Prostate gland (tissue), 2 donors: ENCODE results near the gene NUP133. TPM values are rescaled to one million over a fixed set of nuclear protein-coding genes. Genes with fewer than 3 reads are reported as not detected.
A peak's percentile ranks its signal among the peaks of the same experiment; 100 is the strongest.

Experiments
- DNase-seq: peaks from one replicate; pipeline ENCODE4 v3.0.0-alpha.2; 2019; ENCODE audit warnings: low spot score
- H3K27ac ChIP-seq, 2 donors: fragments of 200-600 bp; sonication (generic); 2 replicates each; pipeline ENCODE4 v1.5.1; 2017 to 2019
- H3K27me3 ChIP-seq: fragments of 200-600 bp; sonication (generic); replicated peaks from 2 replicates; pipeline ENCODE4 v1.5.1; 2019; ENCODE audit not compliant: insufficient read depth
- H3K36me3 ChIP-seq, 2 donors: fragments of 200-600 bp; sonication (generic); 1 replicate in 1 of 2; 2 replicates in 1 of 2; pipeline versions ENCODE4 v1.5.1 to v1.8.1; 2017 to 2019
- H3K4me1 ChIP-seq: fragments of 200-600 bp; sonication (generic); replicated peaks from 2 replicates; pipeline ENCODE4 v1.5.1; 2019
- H3K4me3 ChIP-seq, 2 donors: fragments of 200-600 bp; sonication (generic); 2 replicates each; pipeline ENCODE4 v1.5.1; 2017 to 2019
- H3K9me3 ChIP-seq: fragments of 200-600 bp; sonication (generic); 2 replicates; pipeline ENCODE4 v1.5.1; 2017
- CTCF ChIP-seq, 4 experiments: fragments of 200-600 bp in 2 of 4; fragments of 450-650 bp in 2 of 4; sonication (generic) in 2 of 4; IDR thresholded peaks; 1 replicate in 3 of 4; 2 replicates in 1 of 4; pipeline ENCODE4 v1.5.1; 2016 to 2019; ENCODE audit warnings: antibody characterized with exemption in 4 of 4, mild to moderate bottlenecking in 2 of 4, moderate library complexity in 2 of 4
- POLR2A ChIP-seq: fragments of 450-650 bp; IDR thresholded peaks from one replicate; pipeline ENCODE4 v1.6.1; 2016; ENCODE audit warnings: antibody characterized with exemption, mild to moderate bottlenecking
- POLR2AphosphoS5 ChIP-seq: sonication (generic); formaldehyde crosslinking; IDR thresholded peaks from one replicate; pipeline ENCODE4 v1.6.1; 2017; ENCODE audit warnings: antibody characterized with exemption
- WGBS: methylation state at CpG from one replicate; pipeline ENCODE4 v1.1.5; 2018; 5-methylcytosine and 5-hydroxymethylcytosine counted together
- intact Hi-C: fragments of 100-400 bp; cut with DNase I; formaldehyde crosslinking; loops from one replicate; pipeline ENCODE4 v1.14.2; 2022
- total RNA-seq, 2 donors: library from RNA; depleted of rRNA; stranded (reverse); fragments of >200 nt; gene quantifications; one replicate each; pipeline ENCODE4 v1.1.0, GENCODE V29; 2016

NUP133 gene
- total RNA-seq, 2 donors from 2014 or later = 26.3 to 36.4 TPM

GRCh38 chr1:229412056-229412455 is 96.1 kb downstream of the NUP133 start:
- Histone ChIP-seq H3K4me3 (no peak overlapping the region), H3K9me3 (no peaks in the 10 kb centered on the region), H3K36me3 (no peaks in the 10 kb centered on the region), H3K4me1 (peaks cover 10% of the 10 kb centered on the region), H3K27me3 (no peaks in the 10 kb centered on the region), H3K27ac (no peak overlapping the region)
- no peak for DNase-seq
- intact Hi-C loops = no loop called here
- TF ChIP-seq POLR2AphosphoS5 = no peak
- TF ChIP-seq POLR2A = no peak
- TF ChIP-seq CTCF (IDR thresholded peaks at IDR 0.05) = no peak
- 54% methylated on average over 7 of the region's 7 CpGs for WGBS

- Histone ChIP-seq H3K27me3 (no peaks in the 10 kb centered on the region), H3K4me1 (peaks cover 10% of the 10 kb centered on the region), H3K4me3 (no peak overlapping the region), H3K9me3 (no peaks in the 10 kb centered on the region), H3K27ac (no peak overlapping the region), H3K36me3 (no peaks in the 10 kb centered on the region)
- TF ChIP-seq POLR2AphosphoS5 = no peak
- no peak for TF ChIP-seq CTCF (IDR thresholded peaks at IDR 0.05)
- no peak for TF ChIP-seq POLR2A
- no peak for DNase-seq
- intact Hi-C loops = no loop called here
- WGBS = 60% methylated on average over 11 of the region's 11 CpGs
These were observed 96.6 kb downstream of the NUP133 start for GRCh38 chr1:229411434-229412055.

DNA sequence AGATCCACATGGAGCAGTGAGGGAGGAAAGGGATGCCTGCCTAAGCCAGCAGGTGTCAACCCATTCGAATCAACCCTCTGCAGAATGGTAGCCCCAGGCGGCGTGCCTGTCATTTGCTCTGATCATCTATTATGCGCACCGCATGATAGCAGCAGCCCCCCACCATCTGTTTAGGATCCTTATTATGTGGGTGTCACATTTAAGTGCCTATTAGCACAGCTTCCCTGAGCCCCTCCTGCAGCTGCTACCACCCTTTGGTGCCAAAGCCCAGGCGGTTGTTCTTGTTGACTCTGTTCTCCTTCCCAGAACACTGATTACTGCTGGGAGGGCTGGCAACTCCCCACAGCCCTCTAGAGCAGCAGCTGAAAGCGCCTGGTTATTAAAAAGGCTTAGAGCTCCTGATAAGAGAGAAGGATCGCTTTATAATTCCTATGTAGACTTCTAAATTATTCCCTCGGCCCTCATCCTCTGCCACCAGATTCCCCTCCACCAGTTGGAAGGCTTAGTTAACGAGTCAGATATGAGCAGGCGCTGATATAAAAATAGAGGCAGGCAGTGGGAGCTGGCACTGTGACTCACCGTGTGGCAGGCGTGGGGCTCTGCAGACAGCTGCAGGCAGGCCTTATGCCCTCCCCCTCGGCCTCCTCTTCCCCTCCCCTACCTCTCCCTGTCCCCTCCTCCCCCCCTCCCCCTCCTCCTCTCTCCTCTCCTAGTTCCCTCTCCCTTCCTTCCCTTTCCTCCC is 97.3 kb downstream of the NUP133 start:
- 22% methylated on average over 14 of the region's 14 CpGs for WGBS
- H3K36me3 ChIP-seq = no peaks in the 10 kb centered on the region
- H3K9me3 ChIP-seq = no peaks in the 10 kb centered on the region
- intact Hi-C loops = no loop called here
- TF ChIP-seq POLR2AphosphoS5 (no peak), POLR2A (no peak), CTCF (IDR thresholded peaks at IDR 0.05) (no peak)
- no peak overlapping the region for H3K4me3 ChIP-seq
- peak; percentile 25 for DNase-seq
- no peaks in the 10 kb centered on the region for H3K27me3 ChIP-seq
- peaks cover 10% of the 10 kb centered on the region for H3K4me1 ChIP-seq
- no peak overlapping the region for H3K27ac ChIP-seq

DNA sequence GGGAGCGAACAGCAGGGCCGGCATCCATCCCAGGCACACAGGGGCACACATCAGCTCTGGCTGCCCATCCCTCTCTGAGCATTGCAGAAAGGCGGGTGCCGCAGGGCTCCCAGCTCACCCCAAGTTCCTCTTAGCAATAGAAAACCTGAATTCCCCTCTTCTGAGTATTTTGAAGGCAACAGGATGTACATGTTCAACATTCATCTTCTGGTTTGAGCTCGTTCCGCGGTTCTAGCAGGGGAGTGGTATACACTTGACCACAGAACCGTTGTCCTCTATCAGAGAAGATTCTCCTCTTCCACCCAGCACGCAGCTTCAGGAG is 97.8 kb downstream of the NUP133 start:
- H3K4me1 ChIP-seq = peaks cover 10% of the 10 kb centered on the region
- no peaks in the 10 kb centered on the region for H3K9me3 ChIP-seq
- no peak overlapping the region for H3K27ac ChIP-seq
- intact Hi-C loops = no loop called here
- WGBS = 66% methylated on average over 7 of the region's 9 CpGs
- no peak for DNase-seq
- no peaks in the 10 kb centered on the region for H3K27me3 ChIP-seq
- no peaks in the 10 kb centered on the region for H3K36me3 ChIP-seq
- no peak overlapping the region for H3K4me3 ChIP-seq
- no peak for TF ChIP-seq CTCF (IDR thresholded peaks at IDR 0.05)
- no peak for TF ChIP-seq POLR2A
- TF ChIP-seq POLR2AphosphoS5 = no peak
